Measurements from ENCODE around the gene DDX39A. TPM values are rescaled to one million over a fixed set of nuclear protein-coding genes. Genes with fewer than 3 reads are reported as not detected.
"Not testable (repeated sequence)": the region's sequence is repeated elsewhere in the genome, so short reads cannot be mapped to it uniquely, and the experiment has no call there.

The DDX39A gene
- total RNA-seq, 1 donor from 2014 or later = 238 TPM

- intact Hi-C loops (cut with micrococcal nuclease) = no loop called here
Observed at GRCh38 chr19:14391156-14391821, 27.9 kb downstream of the DDX39A start.

- intact Hi-C loops (cut with micrococcal nuclease) = no loop called here
Observed at GRCh38 chr19:14390548-14390947, 28.6 kb downstream of the DDX39A start.

GRCh38 chr19:14385492-14385891, 33.6 kb downstream of the DDX39A start:
- intact Hi-C loops (cut with micrococcal nuclease) = no loop called here

GRCh38 chr19:14383661-14384555, 35.2 kb downstream of the DDX39A start:
- intact Hi-C loops (cut with micrococcal nuclease) = loop anchor here (1.0 to 5.0 kb wide), 5 partner anchors 22 to 537 kb away; partner anchors contain the start of genes DDX39A and RFX1

- intact Hi-C loops (cut with micrococcal nuclease) = loop anchor here (1.0 to 5.0 kb wide), 5 partner anchors 14 to 535 kb away; partner anchors contain the start of genes DDX39A and RFX1
Observed at GRCh38 chr19:14381689-14382474, 37.3 kb downstream of the DDX39A start.

GRCh38 chr19:14379294-14380065, 39.7 kb downstream of the DDX39A start:
- intact Hi-C loops (cut with micrococcal nuclease) = loop anchor here (5.0 kb wide), 3 partner anchors 32 to 532 kb away; partner anchors contain the start of gene RFX1

GRCh38 chr19:14378890-14379289, 40.3 kb downstream of the DDX39A start:
- intact Hi-C loops (cut with micrococcal nuclease) = no loop called here

GRCh38 chr19:14377883-14378328, 41.2 kb downstream of the DDX39A start:
- intact Hi-C loops (cut with micrococcal nuclease) = no loop called here

GRCh38 chr19:14375582-14376291, 43.4 kb downstream of the DDX39A start:
- intact Hi-C loops (cut with micrococcal nuclease) = no loop called here

GRCh38 chr19:14375055-14375581, 44.0 kb downstream of the DDX39A start:
- intact Hi-C loops (cut with micrococcal nuclease) = no loop called here

GRCh38 chr19:14374313-14374712, 44.8 kb downstream of the DDX39A start:
- intact Hi-C loops (cut with micrococcal nuclease) = not testable (repeated sequence)

- intact Hi-C loops (cut with micrococcal nuclease) = not testable (repeated sequence)
Observed at GRCh38 chr19:14372384-14373077, 46.6 kb downstream of the DDX39A start.

- intact Hi-C loops (cut with micrococcal nuclease) = no loop called here
Observed at GRCh38 chr19:14371301-14371821, 47.8 kb downstream of the DDX39A start.

- intact Hi-C loops (cut with micrococcal nuclease) = no loop called here
Observed at GRCh38 chr19:14370940-14371280, 48.2 kb downstream of the DDX39A start.

- intact Hi-C loops (cut with micrococcal nuclease) = no loop called here
Observed at GRCh38 chr19:14370169-14370939, 48.8 kb downstream of the DDX39A start.

- intact Hi-C loops (cut with micrococcal nuclease) = loop anchor here (2.0 to 5.0 kb wide), 5 partner anchors 15 to 1207 kb away; partner anchors contain the start of gene ASF1B
Observed at GRCh38 chr19:14369399-14370168, 49.6 kb downstream of the DDX39A start.

GRCh38 chr19:14368011-14368513, 51.1 kb downstream of the DDX39A start:
- intact Hi-C loops (cut with micrococcal nuclease) = loop anchor here (1.0 to 5.0 kb wide), 8 partner anchors 13 to 1206 kb away; partner anchors contain the start of genes ASF1B, DDX39A and RFX1

Measured in T-helper 1 cell treated with Interleukin-12 subunit alpha and Interleukin-12 subunit beta and Interleukin-4 antibody, amounts not matched to agents 30 ng/mL and 1 ng/mL, for 36 hours (primary cell).